ACHN (cell line): ENCODE data around the gene PLEKHA1.

ENCODE experiments used
- DNase-seq: peaks from one replicate; pipeline ENCODE4 v3.0.0-alpha.2; 2015
- in situ Hi-C: cut with HindIII; loops from 2 replicates; pipeline ENCODE4 v1.10.0; 2017; ENCODE audit warnings: low sequenced_read_pairs, low pct_ligation_motif_present, low pct_unique_long_range_greater_than_20kb

Gene PLEKHA1

DNA sequence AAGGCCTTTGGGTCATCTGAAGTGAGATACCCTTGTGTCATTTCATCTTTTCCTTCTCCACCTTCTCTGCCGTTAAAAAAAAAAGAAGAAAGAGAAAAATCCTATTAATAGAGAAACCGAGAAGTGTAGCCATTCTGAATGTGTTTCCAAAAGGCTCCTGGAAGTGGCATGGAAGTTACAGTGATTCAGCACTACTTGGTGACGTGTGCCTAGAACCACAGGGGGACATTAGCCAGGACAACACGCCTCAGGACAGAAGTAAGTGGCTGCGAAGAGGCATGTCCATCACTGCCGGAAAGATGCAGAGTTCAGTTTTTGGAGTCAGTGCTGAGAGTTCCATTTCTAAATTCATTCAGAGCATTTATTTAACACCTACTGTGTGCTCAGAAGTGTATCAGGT, 93.2 kb downstream of the PLEKHA1 start:
- DNase-seq = no peak
- in situ Hi-C loops = no loop called here

GRCh38 chr10:122468307-122468925, 93.9 kb downstream of the PLEKHA1 start:
- DNase-seq = no peak
- in situ Hi-C loops = no loop called here

DNA sequence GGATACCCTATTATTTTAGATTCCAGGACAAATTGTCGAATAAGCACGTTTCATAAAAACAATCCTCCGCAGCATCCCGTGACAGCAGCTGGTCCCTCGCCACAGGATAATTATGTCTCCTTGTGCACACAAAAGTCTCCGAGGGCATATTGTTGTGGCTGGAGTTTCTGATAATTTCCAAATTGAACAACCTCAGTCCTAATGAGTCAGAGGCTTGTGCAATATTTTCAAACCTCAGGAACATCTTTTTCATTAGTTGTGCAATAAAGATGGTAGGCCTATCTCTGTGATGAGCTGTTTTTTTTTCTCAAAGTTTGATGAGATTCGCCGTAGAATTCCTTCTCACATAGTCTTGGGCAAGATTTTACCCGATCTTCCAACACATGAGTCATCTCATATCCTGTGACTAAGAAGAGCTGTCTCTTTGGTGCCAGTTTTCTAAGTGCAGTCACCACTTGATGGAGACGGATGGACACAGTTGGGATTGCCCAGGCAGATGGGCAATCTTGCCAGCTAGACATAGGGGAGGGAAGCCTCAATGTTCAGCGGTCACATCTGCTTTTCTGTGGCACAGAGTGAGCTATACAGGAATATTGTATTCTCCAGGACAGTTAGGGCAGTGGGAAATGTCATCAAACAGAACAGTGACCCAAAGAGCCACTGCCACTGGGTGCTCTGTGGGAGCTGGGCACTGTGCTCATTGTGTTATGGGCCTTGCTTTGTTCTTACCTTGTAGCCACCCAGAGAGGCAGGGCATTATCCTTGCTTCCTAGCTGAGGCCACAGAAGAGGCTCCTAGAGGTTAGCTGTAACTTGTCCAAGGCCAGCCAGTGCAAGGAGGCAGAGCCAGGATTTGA, 94.6 kb downstream of the PLEKHA1 start:
- DNase-seq = peak; percentile 79
- in situ Hi-C loops = no loop called here

- in situ Hi-C loops = no loop called here
- no peak for DNase-seq
Observed at GRCh38 chr10:122469848-122470247, 95.3 kb downstream of the PLEKHA1 start.

GRCh38 chr10:122471531-122472177, 97.1 kb downstream of the PLEKHA1 start:
- no peak for DNase-seq
- in situ Hi-C loops = no loop called here

- in situ Hi-C loops = no loop called here
Observed at GRCh38 chr10:122473116-122473515, 98.6 kb downstream of the PLEKHA1 start.

GRCh38 chr10:122474131-122474818, 99.8 kb downstream of the PLEKHA1 start:
- DNase-seq = no peak
- in situ Hi-C loops = no loop called here

More at GRCh38 chr10:122473116-122473515, 98.6 kb downstream of the PLEKHA1 start:
- no peak for DNase-seq

GRCh38 chr10:122475100-122475499, 100.6 kb downstream of the PLEKHA1 start:
- no peak for DNase-seq
- in situ Hi-C loops = no loop called here

DNA sequence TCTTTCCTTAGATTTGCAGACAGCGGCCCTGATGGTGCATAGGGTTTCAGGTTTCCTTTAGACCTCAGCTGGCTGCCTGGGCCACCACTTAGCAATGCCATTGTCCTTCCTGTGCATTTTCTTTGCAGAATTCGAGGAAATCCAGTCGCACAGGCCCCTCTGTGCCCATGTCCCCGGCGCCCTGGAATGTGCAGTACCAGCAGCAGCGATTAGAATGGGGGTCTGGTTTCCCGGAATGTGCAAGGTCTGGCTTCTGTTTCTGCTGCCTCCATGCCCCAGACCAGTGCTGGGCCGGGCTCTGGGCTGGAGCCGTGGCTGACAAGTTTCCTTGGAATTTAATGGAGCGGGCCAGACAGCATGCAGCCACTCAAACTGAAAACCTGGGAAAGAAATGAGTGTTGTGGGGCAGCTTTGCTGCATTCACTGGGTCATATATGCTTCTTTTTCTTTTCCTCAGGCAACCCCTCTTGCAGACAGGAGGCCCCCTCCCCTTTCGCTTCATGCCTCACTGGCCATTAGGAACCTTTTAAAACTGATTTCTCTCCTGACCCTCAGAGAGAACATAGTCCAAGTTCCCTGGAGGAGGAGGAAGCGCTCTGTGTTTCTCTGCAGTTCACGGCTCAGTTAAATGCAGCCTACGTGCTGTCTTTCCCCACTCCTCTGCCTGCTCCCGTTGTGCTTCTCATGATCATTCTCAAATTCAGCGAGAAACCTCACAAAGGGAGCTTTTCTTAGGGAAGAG, 101.3 kb downstream of the PLEKHA1 start:
- in situ Hi-C loops = no loop called here
- DNase-seq = no peak

- no peak for DNase-seq
- in situ Hi-C loops = no loop called here
Observed at GRCh38 chr10:122476333-122476695, 101.8 kb downstream of the PLEKHA1 start.

DNA sequence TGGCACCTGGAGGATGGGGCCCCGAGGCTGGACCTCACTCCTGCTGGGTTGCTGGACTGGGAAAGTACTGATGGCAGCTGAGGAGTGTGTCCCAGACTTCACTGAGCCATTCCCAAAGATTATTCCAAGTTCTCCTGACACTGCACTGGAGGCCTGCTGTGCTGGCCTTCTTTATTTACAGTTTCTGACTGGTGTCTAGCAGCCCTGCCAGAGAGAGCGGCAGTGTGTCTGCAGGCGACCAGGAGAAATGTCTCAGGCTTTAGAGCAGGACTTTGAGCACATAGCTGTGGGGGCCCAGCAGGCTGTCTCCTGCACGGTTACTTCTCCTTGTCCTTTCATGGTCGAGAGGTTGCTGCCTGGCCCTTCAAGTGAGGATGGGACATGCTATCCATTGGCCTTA, 102.9 kb downstream of the PLEKHA1 start:
- no peak for DNase-seq
- in situ Hi-C loops = no loop called here

- DNase-seq = no peak
- in situ Hi-C loops = no loop called here
Observed at GRCh38 chr10:122478971-122479370, 104.5 kb downstream of the PLEKHA1 start.

- in situ Hi-C loops = no loop called here
- DNase-seq = no peak
Observed at GRCh38 chr10:122480146-122480833, 105.8 kb downstream of the PLEKHA1 start.

DNA sequence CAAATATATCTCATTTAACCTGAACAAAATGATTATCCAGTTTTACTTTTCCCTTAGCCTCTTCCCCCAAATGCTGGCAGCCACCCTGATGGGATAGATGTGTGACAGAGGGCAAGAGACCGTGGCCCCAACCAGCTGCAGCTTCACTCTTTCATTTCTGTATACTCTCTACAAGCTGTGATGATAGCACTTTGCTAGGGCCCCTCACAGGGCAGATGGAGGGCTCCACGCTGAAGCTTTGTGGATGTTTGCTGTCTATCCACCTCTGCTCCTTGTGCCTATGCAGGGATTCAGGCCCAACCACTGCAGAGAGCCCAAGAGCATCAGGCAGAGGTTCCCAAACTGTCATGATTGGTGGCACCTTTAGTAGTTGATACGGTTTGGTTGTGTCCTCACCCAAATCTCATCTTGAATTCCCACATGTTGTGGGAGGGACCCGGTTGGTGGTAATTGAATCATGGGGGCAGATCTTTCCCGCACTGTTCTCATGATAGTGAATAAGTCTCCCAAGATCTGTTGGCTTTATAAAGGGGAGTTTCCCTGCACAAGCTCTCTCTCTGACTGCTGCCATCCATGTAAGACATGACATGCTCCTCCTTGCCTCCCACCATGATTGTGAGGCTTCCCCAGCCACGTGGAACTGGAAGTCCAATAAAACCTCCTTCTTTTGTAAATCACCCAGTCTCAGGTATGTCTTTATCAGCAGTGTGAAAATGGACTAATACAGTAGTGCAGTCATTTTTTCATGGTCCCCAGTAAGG, 107.0 kb downstream of the PLEKHA1 start:
- no peak for DNase-seq
- in situ Hi-C loops = no loop called here
